Caco-2 (cell line): ENCODE data around the gene WDR41. TPM values are rescaled to one million over a fixed set of nuclear protein-coding genes. Genes with fewer than 3 reads are reported as not detected.

ENCODE experiments used
- BruUV-seq: library from RNA; stranded (reverse); fragments of 400-500 nt; replicated peaks from 2 replicates; lab custom pipeline; 2021; lab: Mats Ljungman, UMichigan
- CTCF ChIA-PET: fragments of 300-600 bp; sonication (Branson Sonifier 250); formaldehyde crosslinking; loops from one replicate; lab custom pipeline; 2022; ENCODE audit warnings: antibody characterized with exemption; lab: Charles Lee
- POLR2A ChIA-PET: fragments of 300-600 bp; sonication (Branson Sonifier 250); formaldehyde crosslinking; loops from one replicate; lab custom pipeline; 2022; ENCODE audit warnings: antibody characterized with exemption; lab: Charles Lee
- DNase-seq, 2 experiments: peaks; one replicate each; pipeline versions ENCODE4 v3.0.0 to v3.0.0-alpha.2; 2020 to 2022
- H3K27me3 ChIP-seq: replicated peaks from 2 replicates; pipeline ENCODE4 v1.6.0; 2011; ENCODE audit warnings: low read length; ENCODE audit not compliant: control insufficient read depth, insufficient read depth
- H3K36me3 ChIP-seq: 2 replicates; pipeline ENCODE4 v1.5.1; 2011; ENCODE audit warnings: low read length; ENCODE audit not compliant: control insufficient read depth, insufficient read depth
- H3K4me1 ChIP-seq: fragments of 250-450 bp; sonication (Bioruptor Pico); 2 replicates; pipeline ENCODE4 v1.5.1; 2020; ENCODE audit warnings: mild to moderate bottlenecking
- H3K4me3 ChIP-seq: 2 replicates; pipeline ENCODE4 v1.5.1; 2011; ENCODE audit warnings: low read depth, mild to moderate bottlenecking, control low read depth, low read length
- H3K9me3 ChIP-seq: fragments of 250-450 bp; sonication (Bioruptor Pico); 2 replicates; pipeline ENCODE4 v1.5.1; 2020; ENCODE audit warnings: mild to moderate bottlenecking, moderate library complexity
- H3K27ac Mint-ChIP-seq: one replicate; pipeline ENCODE4 v1.8.0; 2022; ENCODE audit warnings: mixed read lengths; ENCODE audit not compliant: unreplicated experiment
- H3K27me3 Mint-ChIP-seq: one replicate; pipeline ENCODE4 v1.8.0; 2022; ENCODE audit warnings: mixed read lengths; ENCODE audit not compliant: insufficient read depth, unreplicated experiment
- H3K36me3 Mint-ChIP-seq: one replicate; pipeline ENCODE4 v1.8.0; 2022; ENCODE audit warnings: mild to moderate bottlenecking, mixed read lengths; ENCODE audit not compliant: insufficient read depth, unreplicated experiment
- H3K4me1 Mint-ChIP-seq: one replicate; pipeline ENCODE4 v1.8.0; 2022; ENCODE audit warnings: low read depth, mixed read lengths; ENCODE audit not compliant: unreplicated experiment
- H3K4me3 Mint-ChIP-seq: one replicate; pipeline ENCODE4 v1.8.0; 2022; ENCODE audit warnings: mild to moderate bottlenecking, moderate library complexity, mixed read lengths; ENCODE audit not compliant: unreplicated experiment
- H3K9me3 Mint-ChIP-seq: one replicate; pipeline ENCODE4 v1.8.0; 2022; ENCODE audit warnings: mixed read lengths; ENCODE audit not compliant: unreplicated experiment
- CTCF ChIP-seq, 2 experiments: fragments of 200-600 bp in 1 of 2; IDR thresholded peaks; 1 replicate in 1 of 2; 2 replicates in 1 of 2; pipeline versions ENCODE4 v1.5.1 to v1.8.0; 2011 to 2022; ENCODE audit warnings: antibody characterized with exemption in 1 of 2, control low read depth in 1 of 2, inconsistent platforms in 1 of 2, low read depth in 1 of 2, low read length in 1 of 2, mild to moderate bottlenecking in 1 of 2, moderate library complexity in 1 of 2; ENCODE audit not compliant: insufficient read depth in 1 of 2, severe bottlenecking in 1 of 2, unreplicated experiment in 1 of 2
- intact Hi-C: fragments of 100-400 bp; cut with micrococcal nuclease; formaldehyde crosslinking; loops from one replicate; pipeline ENCODE4 v1.10.0; 2022; ENCODE audit not compliant: unreplicated experiment
- total RNA-seq: library from RNA; stranded (reverse); gene quantifications from 2 replicates; pipeline ENCODE4 v1.2.3, GENCODE V29; 2022

Gene WDR41
- total RNA-seq, 1 experiment from 2014 or later = 64.1 TPM

- Mint-ChIP-seq H3K36me3 (peaks cover 32% of the 10 kb centered on the region), H3K27ac (no peak overlapping the region), H3K4me3 (no peak overlapping the region), H3K27me3 (no peaks in the 10 kb centered on the region), H3K9me3 (peaks cover 12% of the 10 kb centered on the region), H3K4me1 (no peaks in the 10 kb centered on the region)
- Histone ChIP-seq H3K9me3 (no peaks in the 10 kb centered on the region), H3K27me3 (no peaks in the 10 kb centered on the region), H3K4me3 (no peak overlapping the region), H3K4me1 (no peaks in the 10 kb centered on the region), H3K36me3 (no peaks in the 10 kb centered on the region; the same call in 1 of the 2 replicates)
- no TSS peak for BruUV-seq
- ChIA-PET CTCF (interaction anchor here (0.6 kb wide), 1 partner anchor 305 kb away, joined by 3 read pairs; no protein-coding TSS in a partner anchor), POLR2A (no interaction called here)
- no peak for DNase-seq
- intact Hi-C loops = no loop called here
- TF ChIP-seq CTCF (IDR thresholded peaks at IDR 0.05; ENCODE audit: insufficient read depth in 1 of 2, low read depth in 1 of 2, low read length in 1 of 2, severe bottlenecking in 1 of 2, unreplicated experiment in 1 of 2) = no peak
These were observed 43.3 kb downstream of the WDR41 start for GRCh38 chr5:77448831-77449230.

GRCh38 chr5:77444356-77444755, 47.8 kb downstream of the WDR41 start:
- Histone ChIP-seq H3K4me3 (no peak overlapping the region), H3K36me3 (no peaks in the 10 kb centered on the region), H3K27me3 (no peaks in the 10 kb centered on the region), H3K4me1 (no peaks in the 10 kb centered on the region), H3K9me3 (no peaks in the 10 kb centered on the region)
- intact Hi-C loops = no loop called here
- no peak for DNase-seq
- CTCF ChIA-PET = no interaction called here
- BruUV-seq = no TSS peak
- Mint-ChIP-seq H3K36me3 (peaks cover 40% of the 10 kb centered on the region), H3K27ac (no peak overlapping the region), H3K4me1 (peaks cover 1% of the 10 kb centered on the region), H3K9me3 (peaks cover 12% of the 10 kb centered on the region), H3K4me3 (no peak overlapping the region), H3K27me3 (no peaks in the 10 kb centered on the region)
- POLR2A ChIA-PET = no interaction called here
- no peak for TF ChIP-seq CTCF (IDR thresholded peaks at IDR 0.05; ENCODE audit: insufficient read depth in 1 of 2, low read depth in 1 of 2, low read length in 1 of 2, severe bottlenecking in 1 of 2, unreplicated experiment in 1 of 2)

- no TSS peak for BruUV-seq
- Histone ChIP-seq H3K4me3 (no peak overlapping the region), H3K27me3 (no peaks in the 10 kb centered on the region), H3K4me1 (no peaks in the 10 kb centered on the region), H3K9me3 (no peaks in the 10 kb centered on the region), H3K36me3 (no peaks in the 10 kb centered on the region)
- no peak for TF ChIP-seq CTCF (IDR thresholded peaks at IDR 0.05; ENCODE audit: insufficient read depth in 1 of 2, low read depth in 1 of 2, low read length in 1 of 2, severe bottlenecking in 1 of 2, unreplicated experiment in 1 of 2)
- Mint-ChIP-seq H3K36me3 (peaks cover 34% of the 10 kb centered on the region), H3K27me3 (no peaks in the 10 kb centered on the region), H3K9me3 (peaks cover 12% of the 10 kb centered on the region), H3K4me3 (no peak overlapping the region), H3K27ac (no peak overlapping the region), H3K4me1 (peaks cover 7% of the 10 kb centered on the region)
- POLR2A ChIA-PET = no interaction called here
- intact Hi-C loops = no loop called here
- CTCF ChIA-PET = interaction anchor here (0.7 kb wide), 1 partner anchor 299 kb away, joined by 3 read pairs; no protein-coding TSS in a partner anchor
- DNase-seq = no peak
These were observed 48.4 kb downstream of the WDR41 start for GRCh38 chr5:77443670-77444069.
